Caco-2 (cell line): ENCODE measurements around the gene KLF13. TPM values are rescaled to one million over a fixed set of nuclear protein-coding genes. Genes with fewer than 3 reads are reported as not detected.

Source experiments
- BruUV-seq: library from RNA; stranded (reverse); fragments of 400-500 nt; replicated peaks from 2 replicates; lab custom pipeline; 2021; lab: Mats Ljungman, UMichigan
- CTCF ChIA-PET: fragments of 300-600 bp; sonication (Branson Sonifier 250); formaldehyde crosslinking; loops from one replicate; lab custom pipeline; 2022; ENCODE audit warnings: antibody characterized with exemption; lab: Charles Lee
- POLR2A ChIA-PET: fragments of 300-600 bp; sonication (Branson Sonifier 250); formaldehyde crosslinking; loops from one replicate; lab custom pipeline; 2022; ENCODE audit warnings: antibody characterized with exemption; lab: Charles Lee
- DNase-seq, 2 experiments: peaks; one replicate each; pipeline versions ENCODE4 v3.0.0 to v3.0.0-alpha.2; 2020 to 2022
- H3K27me3 ChIP-seq: replicated peaks from 2 replicates; pipeline ENCODE4 v1.6.0; 2011; ENCODE audit warnings: low read length; ENCODE audit not compliant: control insufficient read depth, insufficient read depth
- H3K36me3 ChIP-seq: 2 replicates; pipeline ENCODE4 v1.5.1; 2011; ENCODE audit warnings: low read length; ENCODE audit not compliant: control insufficient read depth, insufficient read depth
- H3K4me1 ChIP-seq: fragments of 250-450 bp; sonication (Bioruptor Pico); 2 replicates; pipeline ENCODE4 v1.5.1; 2020; ENCODE audit warnings: mild to moderate bottlenecking
- H3K4me3 ChIP-seq: 2 replicates; pipeline ENCODE4 v1.5.1; 2011; ENCODE audit warnings: low read depth, mild to moderate bottlenecking, control low read depth, low read length
- H3K9me3 ChIP-seq: fragments of 250-450 bp; sonication (Bioruptor Pico); 2 replicates; pipeline ENCODE4 v1.5.1; 2020; ENCODE audit warnings: mild to moderate bottlenecking, moderate library complexity
- H3K27ac Mint-ChIP-seq: one replicate; pipeline ENCODE4 v1.8.0; 2022; ENCODE audit warnings: mixed read lengths; ENCODE audit not compliant: unreplicated experiment
- H3K27me3 Mint-ChIP-seq: one replicate; pipeline ENCODE4 v1.8.0; 2022; ENCODE audit warnings: mixed read lengths; ENCODE audit not compliant: insufficient read depth, unreplicated experiment
- H3K36me3 Mint-ChIP-seq: one replicate; pipeline ENCODE4 v1.8.0; 2022; ENCODE audit warnings: mild to moderate bottlenecking, mixed read lengths; ENCODE audit not compliant: insufficient read depth, unreplicated experiment
- H3K4me1 Mint-ChIP-seq: one replicate; pipeline ENCODE4 v1.8.0; 2022; ENCODE audit warnings: low read depth, mixed read lengths; ENCODE audit not compliant: unreplicated experiment
- H3K4me3 Mint-ChIP-seq: one replicate; pipeline ENCODE4 v1.8.0; 2022; ENCODE audit warnings: mild to moderate bottlenecking, moderate library complexity, mixed read lengths; ENCODE audit not compliant: unreplicated experiment
- H3K9me3 Mint-ChIP-seq: one replicate; pipeline ENCODE4 v1.8.0; 2022; ENCODE audit warnings: mixed read lengths; ENCODE audit not compliant: unreplicated experiment
- CTCF ChIP-seq, 2 experiments: fragments of 200-600 bp in 1 of 2; IDR thresholded peaks; 1 replicate in 1 of 2; 2 replicates in 1 of 2; pipeline versions ENCODE4 v1.5.1 to v1.8.0; 2011 to 2022; ENCODE audit warnings: antibody characterized with exemption in 1 of 2, control low read depth in 1 of 2, inconsistent platforms in 1 of 2, low read depth in 1 of 2, low read length in 1 of 2, mild to moderate bottlenecking in 1 of 2, moderate library complexity in 1 of 2; ENCODE audit not compliant: insufficient read depth in 1 of 2, severe bottlenecking in 1 of 2, unreplicated experiment in 1 of 2
- intact Hi-C: fragments of 100-400 bp; cut with micrococcal nuclease; formaldehyde crosslinking; loops from one replicate; pipeline ENCODE4 v1.10.0; 2022; ENCODE audit not compliant: unreplicated experiment
- total RNA-seq: library from RNA; stranded (reverse); gene quantifications from 2 replicates; pipeline ENCODE4 v1.2.3, GENCODE V29; 2022

Gene KLF13
- total RNA-seq, 1 experiment from 2014 or later: 18.8 TPM

GRCh38 chr15:31302029-31302657 is 24.5 kb upstream of the KLF13 start:
- Histone ChIP-seq H3K27me3 (no peaks in the 10 kb centered on the region), H3K4me1 (peaks cover 16% of the 10 kb centered on the region), H3K4me3 (no peak overlapping the region), H3K36me3 (no peaks in the 10 kb centered on the region), H3K9me3 (no peaks in the 10 kb centered on the region)
- no peak overlapping the region for H3K4me3 Mint-ChIP-seq
- TF ChIP-seq CTCF (IDR thresholded peaks at IDR 0.05; ENCODE audit: insufficient read depth in 1 of 2, low read depth in 1 of 2, low read length in 1 of 2, severe bottlenecking in 1 of 2, unreplicated experiment in 1 of 2): no peak
- DNase-seq: no peak
- H3K27ac Mint-ChIP-seq: peak overlapping the region; percentile 47
- H3K36me3 Mint-ChIP-seq: no peaks in the 10 kb centered on the region
- no peaks in the 10 kb centered on the region for H3K27me3 Mint-ChIP-seq
- H3K4me1 Mint-ChIP-seq: peaks cover 3% of the 10 kb centered on the region
- POLR2A ChIA-PET: no interaction called here
- no TSS peak for BruUV-seq
- intact Hi-C loops: no loop called here
- CTCF ChIA-PET: interaction anchor here (1.8 kb wide), 1 partner anchor 133 kb away, joined by 4 read pairs; no protein-coding TSS in a partner anchor
- H3K9me3 Mint-ChIP-seq: no peaks in the 10 kb centered on the region

- Mint-ChIP-seq H3K36me3 (no peaks in the 10 kb centered on the region), H3K27me3 (no peaks in the 10 kb centered on the region), H3K4me3 (no peak overlapping the region), H3K9me3 (no peaks in the 10 kb centered on the region), H3K4me1 (no peaks in the 10 kb centered on the region), H3K27ac (peak overlapping the region; percentile 47)
- Histone ChIP-seq H3K36me3 (no peaks in the 10 kb centered on the region), H3K27me3 (no peaks in the 10 kb centered on the region), H3K4me3 (no peak overlapping the region), H3K4me1 (peaks cover 7% of the 10 kb centered on the region), H3K9me3 (no peaks in the 10 kb centered on the region)
- no peak for DNase-seq
- CTCF ChIA-PET: interaction anchor here (0.6 to 1.8 kb wide), 4 partner anchors 13 to 185 kb away, joined by 3 to 10 read pairs (median 4); no protein-coding TSS in a partner anchor
- no TSS peak for BruUV-seq
- POLR2A ChIA-PET: interaction anchor here (0.7 kb wide), 1 partner anchor 9 kb away, joined by 8 read pairs; no protein-coding TSS in a partner anchor
- intact Hi-C loops: no loop called here
- TF ChIP-seq CTCF (IDR thresholded peaks at IDR 0.05; ENCODE audit: insufficient read depth in 1 of 2, low read depth in 1 of 2, low read length in 1 of 2, severe bottlenecking in 1 of 2, unreplicated experiment in 1 of 2): no peak
These were observed 23.6 kb upstream of the KLF13 start for GRCh38 chr15:31302778-31303725.
